ENCODE data around the gene MST1. TPM values are rescaled to one million over a fixed set of nuclear protein-coding genes. Genes with fewer than 3 reads are reported as not detected.

The MST1 gene
- total and polyA plus RNA-seq, 2 experiments from 2014 or later: 116 to 158 TPM

GRCh38 chr3:49646236-49646635 is 43.0 kb downstream of the MST1 start:
- DNase-seq (ENCODE audit: low spot score): no peak

GRCh38 chr3:49644684-49645083 is 44.6 kb downstream of the MST1 start:
- H3K4me2 ChIP-seq: no peak overlapping the region
- H3K9me2 ChIP-seq (replicated peaks; ENCODE audit: insufficient read depth): no peaks in the 10 kb centered on the region
- no peak for DNase-seq (ENCODE audit: low spot score)
- no peak overlapping the region for H2AFZ ChIP-seq
- WGBS (ENCODE audit: low lambda C conversion rate, missing lambda C conversion rate): 87% methylated on average over 8 of the region's 8 CpGs
- H3K36me3 ChIP-seq (replicated peaks; ENCODE audit: insufficient read depth, low read depth): no peaks in the 10 kb centered on the region
- H3K9me3 ChIP-seq (ENCODE audit: low read depth): no peaks in the 10 kb centered on the region
- peaks cover 4% of the 10 kb centered on the region for H3K4me1 ChIP-seq (ENCODE audit: insufficient read depth)
- no peaks in the 10 kb centered on the region for H3K79me2 ChIP-seq
- H3K4me3 ChIP-seq: no peak overlapping the region
- H3K27ac ChIP-seq: no peak overlapping the region
- no peaks in the 10 kb centered on the region for H4K20me1 ChIP-seq (ENCODE audit: insufficient read depth, poor library complexity, severe bottlenecking)
- H3K27me3 ChIP-seq: no peaks in the 10 kb centered on the region
- no peak for TF ChIP-seq EZH2phosphoT487 (IDR thresholded peaks at IDR 0.05; ENCODE audit: low read depth, severe bottlenecking, unreplicated experiment)
- TF ChIP-seq CTCF (IDR thresholded peaks at IDR 0.05; ENCODE audit: poor library complexity): no peak
- TF ChIP-seq EZH2 (IDR thresholded peaks at IDR 0.05; ENCODE audit: borderline replicate concordance): no peak

More at GRCh38 chr3:49646236-49646635, 43.0 kb downstream of the MST1 start:
- no peak overlapping the region for H3K27ac ChIP-seq
- peaks cover 4% of the 10 kb centered on the region for H3K4me1 ChIP-seq (ENCODE audit: insufficient read depth)
- no peak overlapping the region for H2AFZ ChIP-seq
- no peaks in the 10 kb centered on the region for H3K36me3 ChIP-seq (replicated peaks; ENCODE audit: insufficient read depth, low read depth)
- H3K4me3 ChIP-seq: no peak overlapping the region
- TF ChIP-seq EZH2phosphoT487 (IDR thresholded peaks at IDR 0.05; ENCODE audit: low read depth, severe bottlenecking, unreplicated experiment): no peak
- no peak for TF ChIP-seq CTCF (IDR thresholded peaks at IDR 0.05; ENCODE audit: poor library complexity)
- no peak for TF ChIP-seq EZH2 (IDR thresholded peaks at IDR 0.05; ENCODE audit: borderline replicate concordance)
- H3K27me3 ChIP-seq: no peaks in the 10 kb centered on the region
- H3K9me3 ChIP-seq (ENCODE audit: low read depth): no peaks in the 10 kb centered on the region
- no peaks in the 10 kb centered on the region for H4K20me1 ChIP-seq (ENCODE audit: insufficient read depth, poor library complexity, severe bottlenecking)
- no peak overlapping the region for H3K4me2 ChIP-seq
- H3K79me2 ChIP-seq: no peaks in the 10 kb centered on the region
- WGBS (ENCODE audit: low lambda C conversion rate, missing lambda C conversion rate): 82% methylated on average over 3 of the region's 3 CpGs
- H3K9me2 ChIP-seq (replicated peaks; ENCODE audit: insufficient read depth): no peaks in the 10 kb centered on the region

- Histone ChIP-seq H3K4me1 (ENCODE audit: insufficient read depth) (no peaks in the 10 kb centered on the region), H4K20me1 (ENCODE audit: insufficient read depth, poor library complexity, severe bottlenecking) (no peaks in the 10 kb centered on the region), H3K36me3 (replicated peaks; ENCODE audit: insufficient read depth, low read depth) (no peaks in the 10 kb centered on the region), H3K9me3 (ENCODE audit: low read depth) (no peaks in the 10 kb centered on the region), H3K27me3 (no peaks in the 10 kb centered on the region), H3K4me2 (no peak overlapping the region), H3K79me2 (no peaks in the 10 kb centered on the region), H3K4me3 (no peak overlapping the region), H2AFZ (no peak overlapping the region), H3K27ac (no peak overlapping the region), H3K9me2 (replicated peaks; ENCODE audit: insufficient read depth) (no peaks in the 10 kb centered on the region)
- DNase-seq (ENCODE audit: low spot score): no peak
- 94% methylated on average over 9 of the region's 9 CpGs for WGBS (ENCODE audit: low lambda C conversion rate, missing lambda C conversion rate)
- no peak for TF ChIP-seq CTCF (IDR thresholded peaks at IDR 0.05; ENCODE audit: poor library complexity)
- TF ChIP-seq EZH2 (IDR thresholded peaks at IDR 0.05; ENCODE audit: borderline replicate concordance): no peak
- TF ChIP-seq EZH2phosphoT487 (IDR thresholded peaks at IDR 0.05; ENCODE audit: low read depth, severe bottlenecking, unreplicated experiment): no peak
These were observed 46.5 kb downstream of the MST1 start for GRCh38 chr3:49642708-49643145.
